GM19324 (cell line): Measurements from ENCODE around the gene DOCK2.
A peak's percentile ranks its signal among the peaks of the same experiment; 100 is the strongest.

Source experiments
- ATAC-seq: cut with Tn5 transposase; IDR thresholded peaks from one replicate; pipeline ENCODE4 v1.9.1; 2021; ENCODE audit warnings: mild to moderate bottlenecking, moderate library complexity; ENCODE audit not compliant: unreplicated experiment, low FRiP score

DOCK2 gene

GRCh38 chr5:169682026-169682425 is 45.0 kb downstream of the DOCK2 start:
- no peak for ATAC-seq

- ATAC-seq, result peak; percentile 67
Observed at GRCh38 chr5:169686137-169686536, 49.1 kb downstream of the DOCK2 start.

DNA sequence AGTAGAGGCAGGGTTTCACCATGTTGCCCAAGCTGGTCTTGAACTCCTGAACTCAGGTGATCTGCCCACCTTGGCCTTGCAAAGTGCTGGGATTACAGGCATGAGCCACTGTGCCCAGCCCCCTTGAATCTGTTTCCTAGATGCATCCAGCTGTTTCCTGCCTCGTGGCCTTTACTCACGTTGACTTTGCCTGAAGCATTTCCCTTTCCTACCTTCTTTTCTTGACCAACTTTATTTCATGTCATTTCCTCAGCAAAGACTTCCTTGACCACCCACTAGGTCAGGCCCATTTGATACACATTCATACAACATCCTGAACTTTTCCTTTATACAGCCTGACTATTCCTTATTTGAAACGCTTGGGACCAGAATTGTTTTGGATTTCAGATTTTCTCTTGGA is 51.0 kb downstream of the DOCK2 start:
- ATAC-seq, result no peak

GRCh38 chr5:169691471-169691870 is 54.4 kb downstream of the DOCK2 start:
- ATAC-seq, result no peak

- no peak for ATAC-seq
Observed at GRCh38 chr5:169694091-169694625, 57.1 kb downstream of the DOCK2 start.

DNA sequence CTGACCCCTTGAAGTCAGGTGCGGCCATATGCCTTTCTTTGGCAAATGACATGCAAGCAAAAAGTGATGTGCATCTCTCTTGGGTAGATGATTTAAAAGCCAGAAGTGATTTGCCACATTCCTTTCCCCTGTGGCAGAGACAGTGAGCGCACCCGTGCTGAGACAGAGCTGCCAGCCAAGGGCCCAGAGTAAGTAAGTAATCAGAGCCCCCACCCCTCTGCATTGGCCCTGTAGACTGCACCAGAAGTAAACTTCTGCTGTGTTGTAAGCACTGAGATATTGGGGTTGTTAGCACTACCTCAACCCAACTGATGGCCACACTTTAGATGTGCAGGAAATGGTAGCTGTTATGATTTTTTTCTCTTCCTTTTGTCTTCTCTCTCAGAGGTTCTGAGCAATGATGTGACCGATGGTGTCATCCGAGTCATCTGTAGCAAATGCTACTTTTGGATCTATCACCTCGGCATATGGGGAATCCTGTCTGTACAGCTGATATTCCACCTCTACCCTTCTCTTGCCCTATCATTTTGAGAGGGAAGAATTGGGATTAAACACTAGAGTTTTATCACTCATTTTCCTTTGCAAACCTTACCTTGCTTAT is 58.0 kb downstream of the DOCK2 start:
- ATAC-seq, result no peak

GRCh38 chr5:169695919-169696490 is 58.9 kb downstream of the DOCK2 start:
- ATAC-seq, result no peak

GRCh38 chr5:169696621-169697510 is 59.8 kb downstream of the DOCK2 start:
- no peak for ATAC-seq

GRCh38 chr5:169697511-169697890 is 60.4 kb downstream of the DOCK2 start:
- no peak for ATAC-seq

- no peak for ATAC-seq
Observed at GRCh38 chr5:169697976-169698375, 60.9 kb downstream of the DOCK2 start.

GRCh38 chr5:169700611-169701010 is 63.5 kb downstream of the DOCK2 start:
- no peak for ATAC-seq

DNA sequence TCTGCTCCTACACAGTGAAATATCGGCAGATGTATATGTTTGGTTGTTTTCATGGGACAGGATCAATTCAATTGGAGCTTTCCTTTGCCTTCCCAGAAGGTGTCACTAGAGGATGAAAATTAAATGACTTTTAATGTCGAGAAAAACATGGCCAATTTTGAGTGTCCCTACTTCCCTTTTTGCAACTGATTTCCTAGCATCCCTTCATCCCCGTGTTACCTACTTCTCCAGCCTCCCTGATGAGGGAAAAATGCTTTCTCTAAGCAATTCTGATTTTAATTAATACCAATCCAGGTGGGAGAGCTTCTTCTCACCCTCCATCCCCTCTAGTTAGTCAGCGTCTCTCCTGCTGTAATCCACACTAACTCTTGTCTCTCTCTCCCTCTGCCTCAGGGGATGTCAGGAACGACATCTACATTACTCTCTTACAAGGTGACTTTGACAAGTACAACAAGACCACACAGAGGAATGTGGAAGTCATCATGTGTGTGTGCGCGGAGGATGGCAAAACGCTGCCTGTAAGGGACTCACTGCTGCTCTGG is 64.9 kb downstream of the DOCK2 start:
- no peak for ATAC-seq

DNA sequence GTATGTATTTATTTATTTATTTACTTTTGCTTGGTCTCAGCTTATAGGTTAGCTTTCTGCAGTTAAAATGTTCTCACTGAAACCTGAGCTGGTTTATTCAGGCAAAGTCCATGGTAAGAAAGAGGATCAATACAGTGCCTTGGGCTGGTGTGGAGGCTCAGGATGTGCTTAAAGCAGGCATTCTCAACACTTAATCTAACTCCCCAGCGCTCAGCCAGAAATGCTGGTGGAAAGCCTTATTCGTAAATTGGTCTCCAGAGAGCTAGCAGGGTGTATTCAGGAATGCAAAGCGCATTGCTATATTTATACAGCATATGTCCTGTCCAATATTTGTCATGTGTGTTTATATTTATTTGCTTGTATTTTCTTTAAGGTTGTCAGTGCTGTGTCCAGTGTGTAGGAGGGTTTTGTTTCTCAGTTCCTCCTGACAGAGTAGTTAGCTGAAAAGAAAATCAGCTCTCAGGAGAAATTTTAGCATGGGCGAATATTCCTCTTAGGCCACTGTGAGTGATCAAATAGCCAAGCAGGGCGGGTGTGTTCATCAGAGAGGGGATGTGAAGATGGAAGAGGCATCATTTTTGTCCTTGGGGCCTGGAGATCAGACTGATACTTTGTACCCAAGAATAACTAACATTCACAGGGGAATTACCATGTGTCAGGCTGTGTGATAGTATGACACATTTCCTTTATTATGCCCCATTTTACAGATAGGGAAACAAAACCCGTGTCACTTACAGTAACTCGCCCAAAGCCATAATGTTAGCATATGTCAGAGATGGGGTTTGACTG is 65.8 kb downstream of the DOCK2 start:
- ATAC-seq, result peak; percentile 75

DNA sequence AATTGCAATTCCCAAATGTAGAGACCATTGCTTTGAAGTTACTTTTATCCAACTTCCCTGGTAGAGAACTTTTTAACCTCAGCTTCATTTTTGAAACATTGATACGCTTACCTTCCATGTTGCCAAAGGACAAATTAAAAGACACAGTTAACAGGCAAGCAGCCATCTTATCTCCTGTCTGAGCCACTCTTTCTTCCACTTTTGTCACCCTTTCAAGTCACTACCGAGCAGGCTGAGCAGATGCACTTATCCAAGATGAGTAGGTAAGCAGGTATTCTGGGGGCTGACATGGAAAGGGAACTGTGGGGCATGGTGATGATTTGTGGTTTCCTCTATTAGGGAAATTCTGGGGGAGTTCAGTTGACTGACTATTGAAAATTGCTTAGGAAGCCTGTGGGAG is 66.7 kb downstream of the DOCK2 start:
- no peak for ATAC-seq

GRCh38 chr5:169705322-169705721 is 68.2 kb downstream of the DOCK2 start:
- no peak for ATAC-seq

- ATAC-seq, result no peak
Observed at GRCh38 chr5:169706071-169706470, 69.0 kb downstream of the DOCK2 start.

DNA sequence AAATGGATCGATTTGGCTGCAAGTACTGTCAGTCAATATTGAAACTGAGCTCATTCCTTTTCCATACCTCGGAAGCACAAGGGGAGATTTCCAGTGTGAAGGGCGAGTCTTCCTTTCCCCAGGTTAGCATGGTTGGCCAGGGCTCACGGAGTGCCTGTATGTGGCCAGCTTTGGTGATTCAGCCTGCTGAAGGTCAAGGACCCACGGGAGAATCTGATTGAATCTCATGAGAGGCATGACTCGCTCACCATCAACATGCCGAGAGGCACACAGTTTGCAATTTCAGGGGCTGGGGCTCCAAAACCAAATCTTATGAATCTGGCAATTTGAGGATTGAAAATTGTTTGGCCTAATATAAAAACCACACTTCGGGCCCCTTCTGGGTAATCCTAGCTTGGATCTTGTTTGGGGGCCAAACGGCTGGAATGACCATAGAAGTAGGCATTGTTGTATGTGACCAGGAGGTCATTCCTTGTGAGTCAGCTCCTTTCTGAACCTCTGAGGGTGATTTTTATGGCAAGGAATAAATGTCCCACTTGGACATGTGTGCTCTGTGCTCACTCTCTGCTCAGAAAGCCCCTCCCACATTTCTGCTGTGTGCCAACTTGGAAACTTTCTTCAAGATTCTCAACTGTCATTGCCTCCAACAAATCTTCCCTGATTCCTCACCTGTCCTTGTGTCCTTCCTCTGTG is 69.8 kb downstream of the DOCK2 start:
- ATAC-seq, result no peak

DNA sequence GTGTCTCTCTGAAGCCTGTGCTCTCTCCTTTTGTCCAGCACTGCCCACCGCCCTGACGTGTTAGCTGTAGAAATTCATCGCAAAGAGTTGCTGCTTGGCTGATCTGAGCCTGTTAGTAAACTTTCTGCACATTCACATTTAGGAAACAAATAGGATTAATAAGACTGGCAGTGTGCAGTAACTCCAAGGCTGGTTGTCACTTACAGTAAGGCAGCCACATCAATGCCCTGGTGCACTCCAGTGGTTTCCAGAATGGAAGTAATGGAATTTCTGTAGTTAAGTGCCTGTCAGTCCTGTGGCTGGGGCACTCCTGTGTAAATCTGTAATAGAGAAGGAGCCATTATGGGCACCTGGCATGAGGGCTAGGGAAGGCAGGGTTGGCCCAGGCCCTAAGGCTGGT is 70.6 kb downstream of the DOCK2 start:
- no peak for ATAC-seq

DNA sequence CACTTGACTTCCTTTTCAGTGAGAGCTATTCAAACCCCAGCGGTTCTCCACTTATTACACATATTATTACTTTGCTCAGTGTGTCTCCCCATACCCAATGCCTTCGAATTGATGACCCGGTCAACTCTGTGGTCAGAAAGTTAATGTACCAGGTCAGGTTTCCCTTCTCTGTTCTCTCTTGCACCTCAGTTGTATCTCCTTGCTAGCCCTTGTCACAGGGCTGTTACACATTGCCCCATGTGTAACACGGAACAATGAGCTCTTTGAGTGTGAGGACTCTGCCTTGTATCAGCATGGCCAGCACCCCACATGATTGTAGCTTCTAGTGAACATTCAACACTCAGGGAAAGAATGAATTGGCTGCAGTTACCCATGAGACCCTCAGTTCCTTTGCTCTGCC is 73.6 kb downstream of the DOCK2 start:
- ATAC-seq, result no peak
